Measurements from ENCODE around the gene IL19. TPM values are rescaled to one million over a fixed set of nuclear protein-coding genes. Genes with fewer than 3 reads are reported as not detected.

The IL19 gene
- total and polyA plus RNA-seq, 2 of the 13 experiments (the other 11 are each of a cell fraction or from before 2014, with no cell fraction given): not detected

DNA sequence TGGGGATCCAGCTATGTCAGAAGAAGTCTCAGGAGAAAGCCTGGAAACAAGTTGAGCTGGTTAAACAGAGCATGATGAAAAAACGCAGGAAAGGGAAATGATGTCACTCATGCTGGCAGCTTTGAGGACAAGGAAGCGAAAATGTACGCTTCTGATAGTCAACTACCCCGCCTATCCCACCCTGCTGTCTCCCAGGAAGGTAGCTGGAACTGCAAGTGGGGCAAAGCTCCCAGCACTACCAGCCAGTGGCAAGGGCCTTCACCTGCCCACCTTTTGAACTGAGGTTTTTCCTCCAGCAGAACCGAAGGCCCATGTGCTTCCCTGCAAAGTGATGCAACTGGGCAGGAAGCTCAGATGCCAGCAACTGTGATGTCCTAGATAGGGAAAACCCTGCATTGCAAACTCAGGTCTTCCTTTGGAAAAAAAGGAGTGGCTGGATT lies 88.5 kb downstream of the IL19 start:
- Histone ChIP-seq H2AFZ (ENCODE audit: low read length) (no peak overlapping the region), H3K36me3 (replicated peaks in 1 of 2; ENCODE audit: control insufficient read depth in 1 of 2, insufficient read depth in 2 of 2, low read length in 2 of 2) (no peaks in the 10 kb centered on the region), H3K27me3 (ENCODE audit: control insufficient read depth in 1 of 2, insufficient read depth in 2 of 2, low read length in 2 of 2) (peaks cover 0 to 3% of the 10 kb centered on the region in 2 experiments; a peak in 2 of 5 replicates), H3K4me2 (ENCODE audit: low read depth, low read length) (no peak overlapping the region), H3K4me3 (replicated peaks in 1 of 3; ENCODE audit: insufficient read depth in 1 of 3, low read depth in 2 of 3, low read length in 3 of 3) (no peak overlapping the region), H4K20me1 (ENCODE audit: insufficient read depth, low read length) (no peaks in the 10 kb centered on the region), H3K4me1 (ENCODE audit: insufficient read depth, low read length) (no peaks in the 10 kb centered on the region), H3K27ac (ENCODE audit: extremely low read length, insufficient read depth, low read length) (no peak overlapping the region), H3K9me3 (ENCODE audit: low read length) (no peaks in the 10 kb centered on the region), H3K79me2 (ENCODE audit: insufficient read depth, low read length) (no peaks in the 10 kb centered on the region), H3K9ac (ENCODE audit: insufficient read depth, low read depth, low read length) (no peak overlapping the region)
- DNase-seq (ENCODE audit: low spot score) (no peak), FAIRE-seq (no peak), ATAC-seq (no peak)
- no TSS peak for BruUV-seq (replicated peaks)
- TF ChIP-seq, protein P1, sequence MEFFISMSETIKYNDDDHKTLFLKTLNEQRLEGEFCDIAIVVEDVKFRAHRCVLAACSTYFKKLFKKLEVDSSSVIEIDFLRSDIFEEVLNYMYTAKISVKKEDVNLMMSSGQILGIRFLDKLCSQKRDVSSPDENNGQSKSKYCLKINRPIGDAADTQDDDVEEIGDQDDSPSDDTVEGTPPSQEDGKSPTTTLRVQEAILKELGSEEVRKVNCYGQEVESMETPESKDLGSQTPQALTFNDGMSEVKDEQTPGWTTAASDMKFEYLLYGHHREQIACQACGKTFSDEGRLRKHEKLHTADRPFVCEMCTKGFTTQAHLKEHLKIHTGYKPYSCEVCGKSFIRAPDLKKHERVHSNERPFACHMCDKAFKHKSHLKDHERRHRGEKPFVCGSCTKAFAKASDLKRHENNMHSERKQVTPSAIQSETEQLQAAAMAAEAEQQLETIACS (CRISPR knock-in tag; IDR thresholded peaks at IDR 0.05): no peak
- TF ChIP-seq MYC (CRISPR knock-in tag; IDR thresholded peaks at IDR 0.05; ENCODE audit: borderline replicate concordance): no peak
- 20% methylated on average over 5 of the region's 5 CpGs for WGBS (ENCODE audit: low lambda C conversion rate)
- in situ Hi-C loops (cut with HindIII; ENCODE audit: extremely low pct_ligation_motif_present, low pct_unique_long_range_greater_than_20kb) (no loop called here), intact Hi-C loops (cut with micrococcal nuclease; ENCODE audit: unreplicated experiment) (no loop called here)
- ChIA-PET POLR2A (no interaction called here), CTCF (ENCODE audit: low intra/inter-chr PET ratio, low total read pairs) (no interaction called here)

DNA sequence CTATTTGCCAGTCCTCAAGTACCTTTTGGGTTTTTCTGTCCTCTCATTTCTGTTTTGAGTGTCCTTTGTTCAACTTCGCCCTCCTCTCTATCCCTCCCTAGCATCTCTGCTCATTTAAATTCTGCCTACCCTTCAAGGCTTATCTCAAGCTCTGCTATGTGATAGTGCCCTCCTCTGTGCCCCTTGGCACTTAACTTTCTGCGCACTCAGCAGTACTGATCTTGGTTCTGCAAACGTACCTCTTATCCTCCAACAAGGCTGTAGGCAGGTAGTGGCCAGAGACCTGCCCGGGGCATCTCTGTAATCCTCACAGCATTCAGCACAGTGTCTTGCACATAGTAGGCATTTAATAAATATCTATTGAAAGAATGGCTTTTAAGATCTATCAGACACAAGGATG lies 89.6 kb downstream of the IL19 start:
- H3K9ac ChIP-seq (ENCODE audit: insufficient read depth, low read depth, low read length): no peak overlapping the region
- in situ Hi-C loops (cut with HindIII; ENCODE audit: extremely low pct_ligation_motif_present, low pct_unique_long_range_greater_than_20kb): no loop called here
- TF ChIP-seq MAFK (conservative IDR thresholded peaks at IDR 0.05 in 1 of 2, IDR thresholded peaks at IDR 0.05 in 1 of 2; ENCODE audit: low read length in 2 of 2): peak in 1 of 2 experiments; percentile 32; a peak in 1 of 4 replicates
- TF ChIP-seq ZNF44 (CRISPR knock-in tag; IDR thresholded peaks at IDR 0.05): no peak
- TF ChIP-seq, protein P2, sequence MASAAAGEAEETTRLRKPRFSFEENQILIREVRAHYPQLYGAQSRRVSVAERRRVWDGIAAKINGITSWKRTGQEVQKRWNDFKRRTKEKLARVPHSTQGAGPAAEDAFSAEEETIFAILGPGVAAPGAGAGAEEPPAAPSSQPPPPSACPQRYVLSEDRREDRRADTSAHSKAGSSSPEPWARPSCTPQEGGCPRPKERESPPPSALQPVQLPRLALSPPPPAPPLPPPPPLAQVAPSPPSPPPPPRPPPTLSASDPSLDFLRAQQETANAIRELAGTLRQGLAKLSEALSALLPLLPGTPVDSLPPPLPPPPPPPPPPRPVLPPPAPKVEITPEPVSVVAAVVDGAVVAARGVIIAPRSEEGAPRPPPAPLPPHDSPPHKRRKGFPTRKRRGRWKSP (CRISPR knock-in tag; IDR thresholded peaks at IDR 0.05): no peak
- H3K27me3 ChIP-seq (ENCODE audit: control insufficient read depth in 1 of 2, insufficient read depth in 2 of 2, low read length in 2 of 2): peaks cover 0 to 5% of the 10 kb centered on the region in 2 experiments; a peak in 3 of 5 replicates
- H3K9me3 ChIP-seq (ENCODE audit: low read length): no peaks in the 10 kb centered on the region
- no peak for ATAC-seq
- H3K27ac ChIP-seq (ENCODE audit: extremely low read length, insufficient read depth, low read length): no peak overlapping the region
- H3K4me1 ChIP-seq (ENCODE audit: insufficient read depth, low read length): no peaks in the 10 kb centered on the region
- no peak overlapping the region for H3K4me2 ChIP-seq (ENCODE audit: low read depth, low read length)
- intact Hi-C loops (cut with micrococcal nuclease; ENCODE audit: unreplicated experiment): no loop called here
- POLR2A ChIA-PET: no interaction called here
- no peak overlapping the region for H2AFZ ChIP-seq (ENCODE audit: low read length)
- no peaks in the 10 kb centered on the region for H3K36me3 ChIP-seq (replicated peaks in 1 of 2; ENCODE audit: control insufficient read depth in 1 of 2, insufficient read depth in 2 of 2, low read length in 2 of 2)
- no TSS peak for BruUV-seq (replicated peaks)
- CTCF ChIA-PET (ENCODE audit: low intra/inter-chr PET ratio, low total read pairs): no interaction called here
- H4K20me1 ChIP-seq (ENCODE audit: insufficient read depth, low read length): no peaks in the 10 kb centered on the region
- FAIRE-seq: no peak
- WGBS (ENCODE audit: low lambda C conversion rate): 29% methylated on average over 4 of the region's 4 CpGs
- no peaks in the 10 kb centered on the region for H3K79me2 ChIP-seq (ENCODE audit: insufficient read depth, low read length)
- H3K4me3 ChIP-seq (replicated peaks in 1 of 3; ENCODE audit: insufficient read depth in 1 of 3, low read depth in 2 of 3, low read length in 3 of 3): no peak overlapping the region
- no peak for DNase-seq (ENCODE audit: low spot score)
